HG03354 (cell line): ENCODE data around the gene ZBTB12.
"Not testable (repeated sequence)": the region's sequence is repeated elsewhere in the genome, so short reads cannot be mapped to it uniquely, and the experiment has no call there.

Experiments
- ATAC-seq: cut with Tn5 transposase; IDR thresholded peaks from one replicate; pipeline ENCODE4 v1.9.1; 2021; ENCODE audit warnings: mild to moderate bottlenecking; ENCODE audit not compliant: unreplicated experiment, poor library complexity, severe bottlenecking

The ZBTB12 gene

DNA sequence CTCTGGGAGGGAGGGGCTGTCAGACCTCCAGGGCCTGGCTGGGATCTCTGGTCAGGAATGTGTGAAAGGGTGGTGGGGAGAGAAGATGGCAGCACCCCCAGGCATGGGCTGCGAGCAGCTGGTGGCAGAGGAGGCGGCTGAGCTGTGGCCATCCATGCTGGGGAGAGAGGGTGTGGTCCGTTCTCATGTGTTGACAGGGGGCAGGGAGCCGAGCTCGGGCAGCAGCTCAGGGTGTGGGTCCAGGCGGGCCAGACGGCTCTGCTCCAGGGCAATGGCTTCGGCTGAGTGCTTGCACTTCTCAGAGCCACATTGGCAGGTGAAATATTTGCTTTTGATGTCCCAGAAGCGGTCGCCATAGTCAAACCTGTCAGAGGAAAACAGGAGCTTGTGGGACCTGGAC, 22.0 kb downstream of the ZBTB12 start:
- no peak for ATAC-seq

- ATAC-seq, result no peak
Observed at GRCh38 chr6:31879143-31879542, 22.7 kb downstream of the ZBTB12 start.

DNA sequence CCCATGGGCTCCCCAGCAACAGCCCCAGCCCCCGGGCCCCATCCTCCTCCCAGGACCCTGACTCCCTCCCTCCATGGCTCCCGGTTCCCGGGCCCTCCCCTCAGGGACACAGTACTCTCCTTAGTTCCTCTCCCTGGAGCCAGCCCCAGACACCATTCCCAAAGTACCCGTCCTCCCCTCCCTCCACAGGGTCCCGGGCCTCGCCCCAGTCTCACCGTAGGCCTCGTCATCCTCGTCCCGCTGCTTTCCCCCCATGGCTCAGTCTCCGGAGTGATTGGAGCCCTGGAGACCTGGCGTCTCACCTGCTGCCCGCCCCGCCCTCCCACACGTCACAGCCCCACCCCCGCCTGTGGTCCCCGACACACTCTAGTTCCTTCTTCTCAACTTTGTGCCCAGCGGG, 23.2 kb downstream of the ZBTB12 start, which contains the start of gene SLC44A4:
Gene SLC44A4, minus strand, starts transcription at position 272 of the 400 bp plus-strand sequence. Its CDS starts 17 bp downstream, at position 255.
- no peak for ATAC-seq

GRCh38 chr6:31878222-31878621, 23.7 kb downstream of the ZBTB12 start:
- no peak for ATAC-seq

GRCh38 chr6:31877651-31878161, 24.2 kb downstream of the ZBTB12 start:
- no peak for ATAC-seq

GRCh38 chr6:31877125-31877650, 24.7 kb downstream of the ZBTB12 start:
- ATAC-seq, result no peak

DNA sequence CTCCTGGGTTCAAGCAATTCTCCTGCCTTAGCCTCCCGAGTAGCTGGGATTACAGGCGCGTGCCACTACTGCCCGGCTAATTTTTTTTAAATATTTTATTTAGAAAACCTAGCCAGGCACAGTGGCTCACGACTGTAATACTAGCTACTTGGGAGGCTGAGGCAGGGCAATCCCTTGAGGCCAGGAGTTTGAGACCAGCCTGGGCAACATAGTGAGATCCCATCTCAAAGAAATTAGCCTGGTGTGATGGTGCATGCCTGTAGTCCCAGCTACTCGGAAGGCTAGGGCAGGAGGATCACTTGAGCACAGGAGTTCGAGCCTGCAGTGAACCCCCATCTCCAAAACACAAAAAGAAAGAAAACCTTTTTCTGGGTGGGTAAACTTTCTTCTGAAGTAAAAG, 25.5 kb downstream of the ZBTB12 start:
- no peak for ATAC-seq

- no peak for ATAC-seq
Observed at GRCh38 chr6:31875877-31876276, 26.0 kb downstream of the ZBTB12 start.

GRCh38 chr6:31874836-31875572, 26.9 kb downstream of the ZBTB12 start:
- ATAC-seq, result no peak

- no peak for ATAC-seq
Observed at GRCh38 chr6:31874084-31874670, 27.7 kb downstream of the ZBTB12 start.

DNA sequence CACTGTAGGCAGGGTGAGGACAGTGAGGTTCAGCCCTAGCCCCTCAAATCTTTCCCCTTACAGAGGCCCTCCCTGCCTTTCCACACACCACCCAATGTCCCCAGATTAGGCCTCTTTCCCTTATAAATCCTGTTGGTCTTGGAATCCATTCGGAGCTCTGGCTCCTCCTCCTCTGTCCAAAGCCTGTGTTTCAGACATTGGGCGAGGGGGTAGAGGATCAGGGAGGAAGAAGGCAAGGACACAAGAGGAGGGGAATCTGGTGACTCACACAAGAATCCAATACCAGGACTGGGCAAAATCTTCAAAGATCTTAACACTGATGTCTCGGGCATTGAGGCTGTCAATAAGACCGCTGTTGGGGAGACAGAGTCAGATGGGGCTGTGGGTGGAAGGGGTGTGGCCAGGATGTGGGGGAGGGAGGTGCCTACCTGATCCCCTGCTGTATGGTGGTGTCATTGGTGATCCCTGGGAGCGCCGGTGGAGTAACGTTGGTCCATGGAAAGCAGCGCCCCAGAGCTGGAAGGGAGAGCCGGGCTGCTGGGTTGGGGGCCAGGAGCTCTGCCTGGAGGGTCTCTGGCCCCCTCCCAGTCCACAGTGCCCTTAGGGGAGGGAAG, 30.7 kb downstream of the ZBTB12 start:
- ATAC-seq, result no peak

GRCh38 chr6:31870385-31870921, 31.4 kb downstream of the ZBTB12 start:
- ATAC-seq, result no peak

GRCh38 chr6:31869343-31869742, 32.5 kb downstream of the ZBTB12 start:
- ATAC-seq, result no peak

DNA sequence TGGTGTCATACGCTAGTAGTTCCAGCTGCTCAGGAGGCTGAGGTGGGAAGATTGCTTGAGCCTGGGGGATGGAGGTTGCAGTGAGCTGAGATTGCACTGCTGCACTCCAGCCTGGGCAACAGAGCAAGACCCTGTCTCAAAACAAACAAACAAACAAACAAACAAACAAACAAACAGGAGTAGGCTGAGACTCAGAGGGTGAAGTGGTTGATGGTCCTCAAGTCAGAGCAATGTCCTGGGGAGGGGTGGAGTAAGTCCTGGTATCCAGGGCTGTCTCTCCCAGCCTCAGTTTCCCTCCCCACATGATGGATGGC, 33.3 kb downstream of the ZBTB12 start:
- not testable (repeated sequence) for ATAC-seq

DNA sequence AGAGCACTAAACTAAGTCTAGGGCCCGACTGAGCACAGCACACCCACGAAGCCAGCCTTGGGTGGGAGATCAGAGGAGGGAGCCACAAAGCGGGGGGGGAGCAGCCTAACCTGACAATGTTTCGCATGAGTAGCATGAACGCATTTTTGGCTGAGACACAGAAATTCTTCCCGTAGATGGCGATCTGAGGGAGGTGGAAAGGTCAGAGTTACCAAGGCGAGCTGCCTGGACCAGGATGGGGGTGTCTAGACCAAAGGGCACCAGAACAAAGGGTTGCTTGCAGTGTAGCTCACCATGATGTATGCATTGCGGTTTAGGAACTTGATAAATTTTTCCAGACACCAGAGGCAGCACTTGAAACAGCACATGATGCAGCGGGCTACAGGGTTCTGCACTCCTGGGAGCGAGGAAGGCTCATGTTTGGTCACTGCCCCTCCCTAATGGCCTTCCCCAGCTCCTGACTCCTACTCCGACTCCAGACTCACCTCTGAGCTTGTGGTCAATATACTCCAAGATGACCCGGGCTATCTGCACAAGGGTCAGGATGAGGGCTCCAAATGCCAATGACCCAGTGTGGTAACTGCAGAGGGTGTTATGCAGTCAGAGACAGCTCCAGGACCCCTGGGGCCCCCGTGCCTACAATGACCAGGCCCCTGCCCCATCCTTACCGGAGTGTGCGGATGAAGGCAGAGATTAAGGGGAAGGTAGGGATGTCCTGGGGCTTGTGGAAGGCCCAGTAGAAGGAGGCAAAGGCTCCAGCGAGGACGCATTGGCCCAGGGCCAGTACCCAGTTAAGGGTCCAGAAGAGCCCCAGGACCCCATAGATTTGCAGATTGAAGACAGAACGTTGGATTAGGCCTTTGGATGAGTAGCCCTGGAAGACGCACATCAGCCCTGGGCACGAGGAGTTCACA, 36.4 kb downstream of the ZBTB12 start:
- no peak for ATAC-seq

GRCh38 chr6:31864818-31865204, 37.1 kb downstream of the ZBTB12 start:
- no peak for ATAC-seq

DNA sequence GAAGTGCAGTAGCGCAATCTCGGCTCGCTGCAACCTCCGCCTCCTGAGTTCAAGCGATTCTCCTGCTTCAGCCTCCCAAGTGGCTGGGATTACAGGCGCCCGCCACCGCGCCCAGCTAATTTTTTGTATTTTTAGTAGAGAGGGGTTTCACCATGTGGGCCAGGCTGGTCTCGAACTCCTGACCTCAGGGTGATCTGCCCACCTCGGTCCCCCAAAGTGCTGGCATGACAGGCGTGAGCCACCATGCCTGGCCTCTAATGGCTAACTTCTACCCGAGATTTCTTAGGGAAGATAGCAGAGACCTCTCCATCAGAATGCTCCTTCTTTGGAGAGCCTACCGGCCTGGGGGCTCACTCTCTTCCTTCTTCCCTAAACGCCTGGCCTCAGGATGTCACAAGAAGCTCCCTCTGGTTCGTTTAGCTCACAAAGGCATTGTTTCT, 37.7 kb downstream of the ZBTB12 start:
- ATAC-seq, result not testable (repeated sequence)

DNA sequence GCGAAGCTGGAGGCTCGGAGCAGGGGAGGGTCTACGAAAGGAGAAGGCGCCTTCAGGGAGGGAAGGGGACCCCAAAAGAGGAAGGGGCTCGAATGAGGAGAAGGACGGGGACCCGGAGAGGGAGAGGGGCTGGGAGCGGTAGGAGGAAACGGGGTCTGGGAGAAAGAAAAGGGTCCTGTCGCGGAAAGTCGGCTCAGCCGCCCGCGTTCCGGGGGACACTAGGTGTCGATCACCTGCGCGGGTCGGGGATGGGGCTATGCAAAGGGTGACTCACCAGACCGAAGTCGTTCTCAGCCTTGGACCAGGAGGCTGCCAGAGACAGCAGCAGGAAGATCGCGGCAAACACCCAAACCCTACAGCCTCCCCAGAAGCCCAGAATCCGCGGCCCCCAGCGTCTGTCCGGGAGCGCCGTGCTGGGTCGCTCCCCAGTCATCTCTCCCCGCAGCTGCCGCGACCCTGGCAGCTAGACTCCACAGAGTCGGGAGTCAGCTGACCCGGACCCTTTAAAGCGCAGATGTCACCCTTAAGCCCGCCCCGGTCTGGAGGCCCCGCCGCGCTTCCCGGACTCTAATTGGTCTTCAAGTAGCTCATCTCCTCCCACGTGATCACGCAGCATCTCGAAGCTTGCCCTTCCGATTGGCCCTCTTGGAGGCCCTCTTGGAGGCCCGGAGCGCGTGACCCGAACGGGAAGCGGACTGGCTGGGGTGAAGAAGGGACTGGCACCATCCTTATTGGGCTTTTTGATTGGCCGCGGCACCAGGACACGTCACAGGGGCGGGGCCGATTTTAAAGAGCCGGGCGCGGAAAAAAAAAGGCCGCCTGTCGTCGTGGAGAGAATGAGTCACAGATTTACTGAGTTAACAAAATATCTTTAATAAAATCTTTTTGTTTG, 39.3 kb downstream of the ZBTB12 start, which contains the start of gene NEU1:
Gene NEU1, minus strand, starts transcription at position 478 of the 892 bp plus-strand sequence. Its CDS starts 45 bp downstream, at position 433.
- peak; percentile 90 for ATAC-seq
